Fibroblast of gingiva (primary cell): ENCODE measurements around the gene AUNIP.

Experiments used
- DNase-seq: peaks from one replicate; pipeline ENCODE4 v3.0.0-alpha.2; 2011; ENCODE audit warnings: low read depth

The AUNIP gene

DNA sequence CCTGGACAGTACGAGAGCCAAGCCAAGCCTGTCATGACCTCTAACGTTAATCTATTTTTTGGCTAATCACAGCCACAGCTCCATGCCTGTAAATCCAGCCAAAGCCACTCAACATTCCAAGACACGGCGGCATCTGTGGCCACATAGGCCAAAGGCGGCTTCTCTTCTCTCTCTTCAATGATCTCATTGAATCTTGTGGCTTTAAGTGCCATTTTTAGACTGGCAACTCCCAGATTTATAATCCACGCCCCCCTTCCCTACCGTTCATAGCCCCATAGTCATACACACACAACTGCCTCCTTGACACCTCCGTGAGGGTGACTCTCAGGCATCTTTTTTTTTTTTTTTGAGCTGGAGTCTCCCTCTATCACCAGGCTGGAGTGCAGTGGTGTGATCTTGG is 64.9 kb downstream of the AUNIP start:
- DNase-seq: peak; percentile 19

DNA sequence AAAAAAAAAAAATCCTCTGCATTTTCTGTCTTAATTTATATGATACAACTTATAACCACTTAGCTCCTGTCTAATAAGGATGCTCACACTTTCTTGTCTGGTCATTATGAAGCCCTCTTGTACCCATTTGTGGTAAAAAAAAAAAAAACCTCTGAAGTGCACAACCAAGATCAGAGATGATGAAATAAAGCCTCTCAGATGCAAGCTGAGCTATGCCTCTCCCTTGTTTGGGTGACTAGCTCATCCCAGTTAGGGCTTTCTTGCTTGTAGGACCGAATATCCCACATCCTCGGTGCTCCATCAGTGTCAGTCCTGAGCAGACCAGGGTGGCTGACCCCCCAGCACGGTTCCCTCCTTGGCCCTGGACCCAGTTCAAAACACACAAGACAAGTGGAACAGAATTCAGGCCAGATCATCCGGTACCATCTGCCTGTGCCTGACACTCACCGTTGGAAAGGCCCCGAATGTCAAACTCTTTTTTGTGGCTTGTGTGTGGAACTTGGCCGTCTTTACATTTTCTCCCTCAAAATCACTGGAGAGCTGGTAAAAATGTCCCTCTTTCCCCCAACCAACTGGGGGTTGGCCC is 65.6 kb downstream of the AUNIP start:
- DNase-seq: no peak

DNA sequence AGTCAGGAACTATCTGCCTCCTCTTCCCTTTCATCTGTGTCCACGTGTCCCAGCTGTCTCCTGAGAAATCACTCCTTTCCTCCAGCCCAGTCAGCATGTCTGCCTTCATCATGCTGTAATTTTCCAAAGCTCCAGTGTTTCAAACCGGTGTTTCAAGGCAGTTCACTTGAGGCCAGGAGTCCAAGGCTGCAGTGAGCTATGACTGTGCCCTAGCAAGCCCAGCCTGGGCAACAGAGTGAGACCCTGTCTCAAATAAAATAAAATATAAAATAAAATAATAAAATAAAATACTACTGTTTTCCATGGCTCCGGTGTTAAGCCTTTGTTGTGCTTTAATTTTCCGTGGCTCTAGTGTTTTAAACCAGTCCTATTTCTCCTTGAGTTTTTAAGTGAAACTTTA is 67.1 kb downstream of the AUNIP start:
- no peak for DNase-seq

DNA sequence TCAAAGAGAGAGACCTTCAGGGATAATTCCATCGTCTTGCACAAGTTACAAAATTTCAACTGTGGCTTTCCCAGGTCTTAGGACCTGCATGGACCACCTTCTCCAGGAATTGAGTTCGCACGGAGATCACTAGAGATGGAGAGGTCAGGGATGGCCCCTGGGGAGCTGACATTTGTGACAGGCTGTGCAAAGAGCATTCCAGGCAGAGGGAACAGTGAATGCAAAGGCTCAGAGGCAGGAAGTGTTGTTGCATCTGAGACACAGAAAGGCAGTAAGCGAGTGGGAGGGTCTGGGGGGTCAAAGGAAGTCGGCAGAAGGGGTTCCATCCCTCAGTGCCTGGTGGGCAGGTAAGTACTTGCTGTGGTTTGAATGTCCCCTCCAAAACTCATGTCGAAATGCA is 68.8 kb downstream of the AUNIP start:
- no peak for DNase-seq

DNA sequence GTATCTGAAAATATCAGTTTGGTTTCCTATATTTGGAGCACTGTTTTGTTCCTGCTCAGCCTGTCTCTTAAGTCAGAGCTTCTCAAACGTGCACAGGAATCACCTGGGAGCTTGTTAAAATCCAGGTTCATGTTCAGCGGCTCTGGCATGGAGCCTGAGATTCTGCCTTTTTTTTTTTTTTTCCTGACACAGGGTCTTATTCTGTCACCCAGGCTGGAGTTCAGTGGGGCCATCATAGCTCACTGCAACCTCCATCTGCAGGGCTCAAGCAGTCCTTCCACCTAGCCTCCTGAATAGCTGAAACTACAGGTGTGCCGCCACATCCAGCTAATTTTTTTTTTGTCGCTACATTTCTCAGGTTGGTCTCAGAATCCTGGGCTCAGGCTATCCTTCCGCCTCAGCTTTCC is 71.5 kb downstream of the AUNIP start:
- no peak for DNase-seq

DNA sequence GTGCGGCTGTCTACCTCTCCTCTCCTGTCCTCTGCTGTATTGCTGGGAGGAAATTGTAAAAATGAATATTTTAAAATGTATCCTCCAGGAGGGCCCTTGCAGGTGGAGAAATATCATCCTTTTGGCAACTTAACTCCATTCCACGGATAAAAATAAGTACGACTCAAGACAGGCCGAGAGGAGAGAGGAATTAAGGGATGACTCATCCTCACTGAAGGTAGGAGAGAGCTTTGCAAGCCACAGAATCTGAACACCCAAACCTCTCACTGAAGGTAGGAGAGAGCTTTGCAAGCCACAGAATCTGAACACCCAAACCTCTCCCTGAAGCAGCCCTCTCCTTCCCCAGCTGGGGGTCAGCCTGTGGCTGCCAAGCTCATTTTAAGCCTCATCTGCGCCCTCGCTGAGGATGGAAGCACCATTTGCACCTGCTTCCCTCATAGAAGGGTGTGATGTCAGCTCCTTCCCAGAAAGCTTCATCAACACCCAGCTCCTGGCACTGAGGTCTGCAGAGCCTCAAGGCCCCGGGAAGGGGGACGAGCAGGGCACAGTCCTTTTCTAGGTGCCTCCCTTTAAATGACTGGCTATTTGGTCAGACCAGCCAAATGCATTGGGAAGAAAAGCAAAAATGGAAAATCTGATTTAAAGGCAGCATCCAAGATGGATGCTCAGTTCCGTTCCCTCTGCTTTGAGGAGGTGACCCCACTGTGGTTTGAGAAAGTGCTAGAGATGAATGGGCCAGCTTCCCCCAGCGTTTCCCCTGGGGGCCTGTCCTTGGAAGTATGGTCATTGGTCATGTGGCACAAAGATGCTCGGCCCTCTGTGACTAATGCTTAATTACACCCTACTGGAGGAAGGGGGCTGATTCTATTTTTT is 72.1 kb downstream of the AUNIP start:
- DNase-seq: no peak

DNA sequence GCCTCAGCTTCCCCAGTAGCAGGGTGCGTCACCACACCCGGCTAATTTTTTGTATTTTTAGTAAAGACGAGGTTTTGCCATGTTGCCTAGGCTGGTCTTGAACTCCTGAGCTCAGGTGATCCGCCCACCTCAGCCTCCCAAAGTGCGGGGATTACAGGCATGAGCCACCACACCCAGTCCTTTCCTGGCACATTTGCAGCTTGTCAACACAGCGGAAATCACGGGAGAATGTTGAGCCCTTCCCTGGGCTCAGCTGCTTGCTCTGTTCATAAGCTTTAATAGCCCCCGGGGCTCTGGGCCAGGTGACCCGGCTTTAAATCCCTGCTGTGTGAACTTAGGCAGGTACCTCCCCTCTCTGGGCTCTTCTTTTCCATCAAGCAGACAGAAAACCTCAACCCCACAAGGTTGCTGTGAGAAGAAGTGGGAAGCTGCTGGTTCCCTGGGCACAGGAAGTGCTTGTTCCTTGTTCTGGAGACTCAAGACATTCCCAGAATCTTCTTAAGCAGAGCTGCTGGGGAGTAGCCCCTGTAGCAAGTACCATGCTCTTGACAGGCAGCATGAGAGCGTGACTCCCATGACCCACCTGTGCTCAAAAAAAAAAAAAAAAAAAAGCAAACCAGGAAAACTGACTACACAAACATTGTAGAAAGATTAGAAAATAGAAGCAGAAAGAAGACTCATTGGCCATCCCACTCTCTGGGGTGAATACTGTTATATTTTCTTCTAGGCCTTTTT is 73.8 kb downstream of the AUNIP start:
- DNase-seq: no peak

DNA sequence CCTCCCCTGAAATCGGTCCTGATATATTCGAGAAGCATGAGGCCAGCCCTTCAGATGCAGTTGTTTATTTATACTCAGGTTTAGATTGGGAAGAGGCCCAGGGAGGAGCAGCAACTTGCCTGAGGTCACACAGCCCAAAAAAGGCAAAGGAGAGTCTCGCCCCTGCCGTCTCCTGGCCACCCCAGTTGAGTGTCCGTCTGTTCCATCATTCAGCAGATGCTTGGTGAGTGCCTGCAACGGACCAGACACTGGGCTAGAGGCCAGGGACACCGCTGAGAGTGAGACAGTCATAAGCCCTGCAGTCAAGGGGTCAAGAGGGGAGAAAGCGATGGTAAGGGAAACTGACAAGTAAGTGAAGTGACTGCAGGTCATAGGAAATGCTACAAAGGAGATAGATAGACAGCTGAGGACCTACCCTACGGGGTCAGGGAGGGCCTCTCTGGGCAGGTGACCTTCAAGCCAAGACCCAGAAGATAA is 74.6 kb downstream of the AUNIP start:
- no peak for DNase-seq
